Liver (tissue), 3 donors: Measurements from ENCODE around the gene RFC3.

Source experiments
- CTCF ChIP-seq: fragments of 150-350 bp; IDR thresholded peaks from 2 replicates; pipeline ENCODE4 v1.5.1; 2017; ENCODE audit warnings: improper control_type of control experiment, low read depth, low read length; ENCODE audit not compliant: missing input control
- GABPA ChIP-seq, 2 donors: IDR thresholded peaks in 1 of 2; conservative IDR thresholded peaks in 1 of 2; 2 replicates each; pipeline ENCODE4 v1.6.1; 2016; ENCODE audit warnings: antibody characterized with exemption in 2 of 2, mild to moderate bottlenecking in 1 of 2, moderate library complexity in 1 of 2
- JUND ChIP-seq, 2 donors: IDR thresholded peaks; 2 replicates each; pipeline ENCODE4 v1.6.1; 2016; ENCODE audit warnings: antibody characterized with exemption in 2 of 2
- RAD21 ChIP-seq, 2 donors: IDR thresholded peaks; 2 replicates each; pipeline ENCODE4 v1.6.1; 2016; ENCODE audit warnings: antibody characterized with exemption in 2 of 2, mild to moderate bottlenecking in 2 of 2
- REST ChIP-seq: IDR thresholded peaks from 2 replicates; pipeline ENCODE4 v1.6.1; 2016; ENCODE audit warnings: antibody characterized with exemption, mild to moderate bottlenecking
- RXRA ChIP-seq, 2 donors: IDR thresholded peaks; 2 replicates each; pipeline ENCODE4 v1.6.1; 2017 to 2018; ENCODE audit warnings: antibody characterized with exemption in 2 of 2, mild to moderate bottlenecking in 1 of 2
- SP1 ChIP-seq: IDR thresholded peaks from 2 replicates; pipeline ENCODE4 v1.6.1; 2018; ENCODE audit warnings: antibody characterized with exemption, mild to moderate bottlenecking
- TAF1 ChIP-seq: conservative IDR thresholded peaks from 2 replicates; pipeline ENCODE4 v1.6.1; 2016; ENCODE audit warnings: antibody characterized with exemption, mild to moderate bottlenecking
- YY1 ChIP-seq: IDR thresholded peaks from 2 replicates; pipeline ENCODE4 v1.6.1; 2016; ENCODE audit warnings: antibody characterized with exemption, mild to moderate bottlenecking
- TF ChIP-seq, protein P1 (sequence below): IDR thresholded peaks from 2 replicates; pipeline ENCODE4 v1.6.1; 2016; ENCODE audit warnings: antibody characterized with exemption
- donor health status: healthy.
- donor health status: healthy.

GRCh38 chr13:33873251-33873908, 55.4 kb downstream of the RFC3 start:
- TF ChIP-seq YY1 (no peak), CTCF (no peak), JUND (IDR thresholded peaks at IDR 0.05) (no peak), TAF1 (no peak), REST (no peak), RXRA (IDR thresholded peaks at IDR 0.05) (no peak), GABPA (IDR thresholded peaks at IDR 0.05 in 1 of 2, conservative IDR thresholded peaks at IDR 0.05 in 1 of 2) (no peak), RAD21 (IDR thresholded peaks at IDR 0.05) (no peak), SP1 (no peak)
- TF ChIP-seq, protein P1, sequence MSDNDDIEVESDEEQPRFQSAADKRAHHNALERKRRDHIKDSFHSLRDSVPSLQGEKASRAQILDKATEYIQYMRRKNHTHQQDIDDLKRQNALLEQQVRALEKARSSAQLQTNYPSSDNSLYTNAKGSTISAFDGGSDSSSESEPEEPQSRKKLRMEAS = no peak
